ENCODE data around the gene YAP1. TPM values are rescaled to one million over a fixed set of nuclear protein-coding genes. Genes with fewer than 3 reads are reported as not detected.

Gene YAP1
- polyA plus RNA-seq, 1 experiment = 139 TPM

DNA sequence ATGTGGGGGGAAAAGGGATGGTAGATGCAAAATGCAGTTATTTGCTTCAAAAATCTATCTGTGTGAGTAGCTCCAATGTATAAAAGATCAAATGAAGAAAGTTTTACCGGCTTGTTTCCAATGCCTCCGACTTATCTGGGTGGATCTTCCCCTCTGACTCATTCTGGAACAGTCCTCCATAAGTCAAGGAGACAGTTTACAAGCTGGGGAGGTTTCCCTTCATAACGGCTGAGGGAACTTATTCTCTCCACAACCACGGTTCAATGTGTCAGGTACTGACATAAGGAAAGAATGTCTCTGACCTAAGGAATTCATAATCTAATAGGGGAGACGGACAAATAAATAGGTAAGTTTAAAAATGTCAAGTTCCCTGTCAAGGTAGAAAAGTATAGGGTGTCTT lies 157.4 kb downstream of the YAP1 start:
- ChIA-PET CTCF (interaction anchor here (1.0 to 1.3 kb wide), 3 partner anchors 12 to 259 kb away, joined by 3 to 5 read pairs (median 3); no protein-coding TSS in a partner anchor), POLR2A (interaction anchor here (0.7 kb wide), 1 partner anchor 353 kb away, joined by 4 read pairs; the partner anchor contains the start of gene CEP126)
- H3K36me3 ChIP-seq (ENCODE audit: control insufficient read depth, insufficient read depth, low read length) = no peaks in the 10 kb centered on the region
- H3K4me3 ChIP-seq (ENCODE audit: low read depth, low read length) = peak overlapping the region; percentile 20
- no peaks in the 10 kb centered on the region for H3K27me3 ChIP-seq (ENCODE audit: control insufficient read depth, insufficient read depth, low read length)
- DNase-seq (ENCODE audit: low read depth) = no peak
- TF ChIP-seq, protein P1, sequence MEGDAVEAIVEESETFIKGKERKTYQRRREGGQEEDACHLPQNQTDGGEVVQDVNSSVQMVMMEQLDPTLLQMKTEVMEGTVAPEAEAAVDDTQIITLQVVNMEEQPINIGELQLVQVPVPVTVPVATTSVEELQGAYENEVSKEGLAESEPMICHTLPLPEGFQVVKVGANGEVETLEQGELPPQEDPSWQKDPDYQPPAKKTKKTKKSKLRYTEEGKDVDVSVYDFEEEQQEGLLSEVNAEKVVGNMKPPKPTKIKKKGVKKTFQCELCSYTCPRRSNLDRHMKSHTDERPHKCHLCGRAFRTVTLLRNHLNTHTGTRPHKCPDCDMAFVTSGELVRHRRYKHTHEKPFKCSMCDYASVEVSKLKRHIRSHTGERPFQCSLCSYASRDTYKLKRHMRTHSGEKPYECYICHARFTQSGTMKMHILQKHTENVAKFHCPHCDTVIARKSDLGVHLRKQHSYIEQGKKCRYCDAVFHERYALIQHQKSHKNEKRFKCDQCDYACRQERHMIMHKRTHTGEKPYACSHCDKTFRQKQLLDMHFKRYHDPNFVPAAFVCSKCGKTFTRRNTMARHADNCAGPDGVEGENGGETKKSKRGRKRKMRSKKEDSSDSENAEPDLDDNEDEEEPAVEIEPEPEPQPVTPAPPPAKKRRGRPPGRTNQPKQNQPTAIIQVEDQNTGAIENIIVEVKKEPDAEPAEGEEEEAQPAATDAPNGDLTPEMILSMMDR (IDR thresholded peaks at IDR 0.05; ENCODE audit: insufficient read depth, low read depth, low read length) = no peak

DNA sequence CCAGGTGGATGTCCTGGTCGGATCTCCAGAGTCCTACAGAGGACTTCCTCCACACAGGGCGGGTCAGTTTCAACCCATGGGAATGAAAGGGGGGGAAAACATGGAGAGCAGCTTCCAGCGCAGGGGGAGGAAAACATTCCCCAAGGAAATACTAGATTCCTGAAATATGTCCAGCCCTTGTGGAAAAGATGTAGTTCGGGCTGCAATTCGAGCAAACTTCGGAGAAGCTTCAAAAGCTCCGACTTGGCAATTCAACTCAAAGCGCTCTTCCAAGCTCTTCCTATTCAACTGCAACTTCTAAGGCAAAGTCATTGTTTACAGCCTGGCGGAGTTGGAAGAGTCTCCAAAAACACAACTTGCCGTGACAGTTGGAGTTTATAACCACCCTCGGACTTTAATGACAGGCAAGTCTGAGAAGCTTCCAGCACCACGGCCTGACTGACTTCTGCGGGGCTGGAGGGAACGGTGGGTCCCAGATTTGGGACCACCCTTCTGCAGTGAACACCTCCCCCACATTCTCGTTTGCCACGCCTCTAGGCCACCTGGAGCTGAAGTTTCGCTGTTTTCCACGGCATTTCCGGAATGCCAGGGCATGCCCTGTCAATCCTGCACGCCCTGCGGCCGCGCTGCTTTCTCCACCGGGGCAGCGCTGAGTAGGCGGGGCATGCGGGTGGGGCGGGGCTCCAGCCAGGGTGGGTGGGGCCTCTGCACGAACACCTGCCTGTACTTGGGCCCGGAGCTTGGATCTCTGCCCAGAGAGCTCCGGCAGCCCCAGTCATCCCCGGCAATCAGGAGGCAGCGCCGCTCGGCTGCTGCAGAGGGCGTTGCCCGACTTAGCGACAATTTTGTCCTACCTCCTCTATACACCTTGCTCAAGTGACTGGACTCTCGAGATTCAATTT lies 158.1 kb downstream of the YAP1 start:
- Histone ChIP-seq H3K36me3 (ENCODE audit: control insufficient read depth, insufficient read depth, low read length) (no peaks in the 10 kb centered on the region), H3K27me3 (ENCODE audit: control insufficient read depth, insufficient read depth, low read length) (no peaks in the 10 kb centered on the region), H3K4me3 (ENCODE audit: low read depth, low read length) (peak overlapping the region; percentile 20)
- DNase-seq (ENCODE audit: low read depth) = no peak
- ChIA-PET CTCF (interaction anchor here (0.9 to 1.3 kb wide), 5 partner anchors 11 to 388 kb away, joined by 3 to 6 read pairs (median 3); no protein-coding TSS in a partner anchor), POLR2A (interaction anchor here (0.7 kb wide), 1 partner anchor 354 kb away, joined by 4 read pairs; the partner anchor contains the start of gene CEP126)
- TF ChIP-seq, protein P1 (IDR thresholded peaks at IDR 0.05; ENCODE audit: insufficient read depth, low read depth, low read length) = peak; percentile 26; the same call in 1 of the 2 replicates

DNA sequence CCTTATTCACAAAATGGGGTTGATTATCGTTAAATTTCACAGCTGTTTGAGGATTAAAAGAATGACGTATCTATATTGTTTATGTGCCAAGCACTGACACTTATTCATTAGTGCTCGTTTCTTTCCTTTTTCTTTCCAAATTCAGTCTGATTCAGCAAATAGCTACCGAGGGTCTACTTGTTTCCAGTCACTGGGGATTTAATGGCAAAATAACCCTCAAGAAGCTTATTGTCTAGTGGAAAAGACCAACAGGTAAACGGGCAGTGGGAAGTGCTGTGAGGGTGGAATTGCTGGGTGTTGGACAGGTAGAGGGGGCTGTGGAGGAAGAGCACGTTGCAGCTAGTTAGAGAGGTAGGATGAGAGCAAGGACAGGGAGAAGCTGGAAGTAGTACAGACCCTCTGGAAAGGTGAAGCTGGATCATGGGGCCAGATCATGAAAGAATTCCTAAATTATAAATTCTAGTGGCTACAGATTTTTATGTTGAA lies 158.8 kb downstream of the YAP1 start:
- no peaks in the 10 kb centered on the region for H3K36me3 ChIP-seq (ENCODE audit: control insufficient read depth, insufficient read depth, low read length)
- H3K27me3 ChIP-seq (ENCODE audit: control insufficient read depth, insufficient read depth, low read length) = no peaks in the 10 kb centered on the region
- TF ChIP-seq, protein P1 (IDR thresholded peaks at IDR 0.05; ENCODE audit: insufficient read depth, low read depth, low read length) = no peak
- CTCF ChIA-PET = interaction anchor here (0.8 to 1.2 kb wide), 3 partner anchors 12 to 389 kb away, joined by 3 to 6 read pairs (median 4); no protein-coding TSS in a partner anchor
- POLR2A ChIA-PET = no interaction called here
- DNase-seq (ENCODE audit: low read depth) = no peak
- H3K4me3 ChIP-seq (ENCODE audit: low read depth, low read length) = peak overlapping the region; percentile 20

DNA sequence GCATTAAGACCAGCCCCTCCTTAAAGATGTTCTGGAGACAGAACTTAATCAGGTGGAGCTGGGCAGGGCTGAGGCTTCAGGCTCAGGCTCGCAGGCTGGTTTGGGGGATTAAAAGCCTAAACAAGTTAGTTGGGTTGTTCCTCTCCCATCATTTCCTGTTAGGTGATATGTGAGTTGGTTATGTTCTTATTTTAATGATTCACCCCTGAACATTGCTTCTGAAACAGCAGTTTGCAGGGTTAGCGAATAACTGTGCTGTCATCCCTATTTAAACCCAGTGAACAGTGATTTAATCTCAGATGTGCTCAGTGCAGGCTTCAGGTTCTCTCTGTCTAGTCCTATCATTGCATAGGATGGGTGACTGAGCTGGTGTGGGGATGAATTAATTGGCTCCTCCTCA lies 159.7 kb downstream of the YAP1 start:
- no peak for DNase-seq (ENCODE audit: low read depth)
- Histone ChIP-seq H3K36me3 (ENCODE audit: control insufficient read depth, insufficient read depth, low read length) (no peaks in the 10 kb centered on the region), H3K4me3 (ENCODE audit: low read depth, low read length) (no peak overlapping the region), H3K27me3 (ENCODE audit: control insufficient read depth, insufficient read depth, low read length) (no peaks in the 10 kb centered on the region)
- ChIA-PET CTCF (interaction anchor here (0.8 to 1.0 kb wide), 2 partner anchors 13 to 343 kb away, joined by 3 to 4 read pairs; no protein-coding TSS in a partner anchor), POLR2A (no interaction called here)
- TF ChIP-seq, protein P1 (IDR thresholded peaks at IDR 0.05; ENCODE audit: insufficient read depth, low read depth, low read length) = no peak
